ENCODE measurements around the gene PTPN14.

PTPN14 gene

DNA sequence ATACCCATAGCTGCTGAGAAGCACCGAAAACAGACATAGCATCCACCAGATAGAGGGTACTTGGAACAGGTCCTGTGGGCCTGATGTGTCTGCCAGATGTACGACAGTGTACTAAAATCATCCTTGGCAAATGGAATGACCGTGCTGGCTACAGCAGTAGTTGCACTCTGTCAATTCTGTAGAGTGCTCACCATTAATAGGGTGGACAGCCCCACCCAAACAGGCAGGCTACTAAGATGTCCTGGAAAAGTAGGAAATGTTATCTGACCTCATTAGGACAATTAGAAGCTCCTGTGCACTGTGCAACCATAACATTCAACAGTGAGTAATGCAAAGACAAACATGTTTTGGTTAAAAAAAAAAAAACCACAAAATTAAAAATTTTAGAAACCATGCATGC lies 106.2 kb downstream of the PTPN14 start:
- H3K4me3 ChIP-seq (ENCODE audit: low read length, poor library complexity, severe bottlenecking), result peak overlapping the region; percentile 4
- H3K9ac ChIP-seq (ENCODE audit: low read depth, low read length, poor library complexity, severe bottlenecking), result peak overlapping the region; percentile 32
- no peaks in the 10 kb centered on the region for H3K27me3 ChIP-seq (ENCODE audit: insufficient read depth, low read length, poor library complexity, severe bottlenecking)
- no peaks in the 10 kb centered on the region for H3K36me3 ChIP-seq (ENCODE audit: insufficient read depth, low read length)
- no peak for TF ChIP-seq EZH2phosphoT487 (IDR thresholded peaks at IDR 0.05; ENCODE audit: borderline replicate concordance)
- TF ChIP-seq, protein P1, sequence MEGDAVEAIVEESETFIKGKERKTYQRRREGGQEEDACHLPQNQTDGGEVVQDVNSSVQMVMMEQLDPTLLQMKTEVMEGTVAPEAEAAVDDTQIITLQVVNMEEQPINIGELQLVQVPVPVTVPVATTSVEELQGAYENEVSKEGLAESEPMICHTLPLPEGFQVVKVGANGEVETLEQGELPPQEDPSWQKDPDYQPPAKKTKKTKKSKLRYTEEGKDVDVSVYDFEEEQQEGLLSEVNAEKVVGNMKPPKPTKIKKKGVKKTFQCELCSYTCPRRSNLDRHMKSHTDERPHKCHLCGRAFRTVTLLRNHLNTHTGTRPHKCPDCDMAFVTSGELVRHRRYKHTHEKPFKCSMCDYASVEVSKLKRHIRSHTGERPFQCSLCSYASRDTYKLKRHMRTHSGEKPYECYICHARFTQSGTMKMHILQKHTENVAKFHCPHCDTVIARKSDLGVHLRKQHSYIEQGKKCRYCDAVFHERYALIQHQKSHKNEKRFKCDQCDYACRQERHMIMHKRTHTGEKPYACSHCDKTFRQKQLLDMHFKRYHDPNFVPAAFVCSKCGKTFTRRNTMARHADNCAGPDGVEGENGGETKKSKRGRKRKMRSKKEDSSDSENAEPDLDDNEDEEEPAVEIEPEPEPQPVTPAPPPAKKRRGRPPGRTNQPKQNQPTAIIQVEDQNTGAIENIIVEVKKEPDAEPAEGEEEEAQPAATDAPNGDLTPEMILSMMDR (conservative IDR thresholded peaks at IDR 0.05; ENCODE audit: low read length), result no peak
- peaks cover 15% of the 10 kb centered on the region for H3F3A ChIP-seq (ENCODE audit: low read depth)
- peak overlapping the region; percentile 76 for H3K4me2 ChIP-seq (ENCODE audit: low read depth, low read length, poor library complexity, severe bottlenecking)
- peaks cover 70% of the 10 kb centered on the region for H3K4me1 ChIP-seq (ENCODE audit: insufficient read depth, low read length, poor library complexity, severe bottlenecking)
- no peaks in the 10 kb centered on the region for H3K9me2 ChIP-seq (replicated peaks; ENCODE audit: low read depth, low read length)
- H3K9me3 ChIP-seq (ENCODE audit: insufficient read depth, low read depth, low read length), result no peaks in the 10 kb centered on the region
- no peaks in the 10 kb centered on the region for H3K79me2 ChIP-seq (ENCODE audit: insufficient read depth, low read length)
- no peak overlapping the region for H2AFZ ChIP-seq (ENCODE audit: low read length)
- H4K20me1 ChIP-seq (ENCODE audit: insufficient read depth, low read length, poor library complexity, severe bottlenecking), result no peaks in the 10 kb centered on the region

DNA sequence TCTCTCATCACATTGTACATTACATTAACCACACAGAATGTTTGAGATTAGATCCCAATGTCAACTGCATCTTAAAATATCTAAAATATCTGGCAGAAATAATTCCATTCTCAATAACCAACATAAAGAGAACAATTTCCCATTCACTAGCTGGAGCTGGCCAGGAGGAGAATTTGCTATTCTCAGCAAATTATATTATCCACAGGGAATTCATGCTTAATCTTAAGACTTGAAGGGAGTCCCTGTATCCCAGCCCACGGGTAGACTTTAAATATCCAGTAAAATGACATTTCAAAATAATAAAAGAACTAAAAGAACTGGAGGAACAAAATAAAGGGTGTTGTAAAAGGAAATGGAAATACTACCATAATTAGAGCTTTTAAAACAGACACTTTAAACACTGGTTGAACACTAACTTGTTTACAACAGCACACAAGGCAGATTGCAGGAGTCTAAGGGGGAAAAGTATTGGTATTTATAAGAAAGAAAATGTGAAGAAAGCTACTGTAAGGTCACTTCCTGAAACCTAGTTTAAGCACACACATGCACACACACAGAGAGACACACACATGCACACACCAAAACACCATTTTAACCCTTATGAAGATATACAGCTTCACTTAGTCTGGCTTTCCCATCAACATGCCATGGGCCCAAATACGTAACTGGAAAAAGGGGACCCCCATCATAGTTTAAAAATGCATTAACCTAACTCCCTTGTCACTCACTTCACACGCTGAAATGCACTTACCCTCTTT lies 107.0 kb downstream of the PTPN14 start:
- peaks cover 79% of the 10 kb centered on the region for H3K4me1 ChIP-seq (ENCODE audit: insufficient read depth, low read length, poor library complexity, severe bottlenecking)
- no peaks in the 10 kb centered on the region for H3K79me2 ChIP-seq (ENCODE audit: insufficient read depth, low read length)
- H3K9me2 ChIP-seq (replicated peaks; ENCODE audit: low read depth, low read length), result no peaks in the 10 kb centered on the region
- peaks cover 17% of the 10 kb centered on the region for H3F3A ChIP-seq (ENCODE audit: low read depth)
- no peaks in the 10 kb centered on the region for H3K9me3 ChIP-seq (ENCODE audit: insufficient read depth, low read depth, low read length)
- H4K20me1 ChIP-seq (ENCODE audit: insufficient read depth, low read length, poor library complexity, severe bottlenecking), result no peaks in the 10 kb centered on the region
- no peaks in the 10 kb centered on the region for H3K36me3 ChIP-seq (ENCODE audit: insufficient read depth, low read length)
- TF ChIP-seq, protein P1 (conservative IDR thresholded peaks at IDR 0.05; ENCODE audit: low read length), result no peak
- TF ChIP-seq EZH2phosphoT487 (IDR thresholded peaks at IDR 0.05; ENCODE audit: borderline replicate concordance), result no peak
- no peak overlapping the region for H3K9ac ChIP-seq (ENCODE audit: low read depth, low read length, poor library complexity, severe bottlenecking)
- peak overlapping the region; percentile 76 for H3K4me2 ChIP-seq (ENCODE audit: low read depth, low read length, poor library complexity, severe bottlenecking)
- H3K4me3 ChIP-seq (ENCODE audit: low read length, poor library complexity, severe bottlenecking), result no peak overlapping the region
- H3K27me3 ChIP-seq (ENCODE audit: insufficient read depth, low read length, poor library complexity, severe bottlenecking), result no peaks in the 10 kb centered on the region
- peak overlapping the region; percentile 12; the same call in 1 of the 2 replicates for H2AFZ ChIP-seq (ENCODE audit: low read length)

GRCh38 chr1:214441119-214441518 lies 110.3 kb downstream of the PTPN14 start:
- H3F3A ChIP-seq (ENCODE audit: low read depth), result peaks cover 17% of the 10 kb centered on the region
- H4K20me1 ChIP-seq (ENCODE audit: insufficient read depth, low read length, poor library complexity, severe bottlenecking), result no peaks in the 10 kb centered on the region
- no peaks in the 10 kb centered on the region for H3K9me2 ChIP-seq (replicated peaks; ENCODE audit: low read depth, low read length)
- H3K27me3 ChIP-seq (ENCODE audit: insufficient read depth, low read length, poor library complexity, severe bottlenecking), result no peaks in the 10 kb centered on the region
- H2AFZ ChIP-seq (ENCODE audit: low read length), result no peak overlapping the region
- H3K4me2 ChIP-seq (ENCODE audit: low read depth, low read length, poor library complexity, severe bottlenecking), result peak overlapping the region; percentile 72
- TF ChIP-seq, protein P1 (conservative IDR thresholded peaks at IDR 0.05; ENCODE audit: low read length), result no peak
- TF ChIP-seq EZH2phosphoT487 (IDR thresholded peaks at IDR 0.05; ENCODE audit: borderline replicate concordance), result no peak
- no peaks in the 10 kb centered on the region for H3K79me2 ChIP-seq (ENCODE audit: insufficient read depth, low read length)
- H3K4me1 ChIP-seq (ENCODE audit: insufficient read depth, low read length, poor library complexity, severe bottlenecking), result peaks cover 82% of the 10 kb centered on the region
- peak overlapping the region; percentile 43 for H3K4me3 ChIP-seq (ENCODE audit: low read length, poor library complexity, severe bottlenecking)
- no peaks in the 10 kb centered on the region for H3K9me3 ChIP-seq (ENCODE audit: insufficient read depth, low read depth, low read length)
- H3K9ac ChIP-seq (ENCODE audit: low read depth, low read length, poor library complexity, severe bottlenecking), result peak overlapping the region; percentile 64
- no peaks in the 10 kb centered on the region for H3K36me3 ChIP-seq (ENCODE audit: insufficient read depth, low read length)
